Measurements from ENCODE around the gene SDHD.

- TF ChIP-seq CTCF (IDR thresholded peaks at IDR 0.05) (no peak), POLR2A (IDR thresholded peaks at IDR 0.05) (no peak), POLR2AphosphoS5 (IDR thresholded peaks at IDR 0.05; ENCODE audit: insufficient read depth in 1 of 2, low read depth in 1 of 2) (no peak)
Measured at GRCh38 chr11:112103446-112103845, 16.8 kb downstream of the SDHD start.

All from vagina (tissue), 2 donors.